BLaER1 (cell line): ENCODE measurements around the gene CRYBG3.
A peak's percentile ranks its signal among the peaks of the same experiment; 100 is the strongest.

Experiments used
- H3K27ac ChIP-seq: shearing (Covaris generic); formaldehyde crosslinking; 2 replicates; pipeline ENCODE4 v1.8.1; 2022
- H3K27me3 ChIP-seq: shearing (Covaris generic); formaldehyde crosslinking; 2 replicates; pipeline ENCODE4 v1.8.1; 2022
- H3K36me3 ChIP-seq: shearing (Covaris generic); formaldehyde crosslinking; 2 replicates; pipeline ENCODE4 v1.8.1; 2022
- H3K4me1 ChIP-seq: shearing (Covaris generic); formaldehyde crosslinking; 2 replicates; pipeline ENCODE4 v1.8.1; 2022
- H3K4me2 ChIP-seq: shearing (Covaris generic); formaldehyde crosslinking; 2 replicates; pipeline ENCODE4 v1.8.1; 2022
- H3K4me3 ChIP-seq: shearing (Covaris generic); formaldehyde crosslinking; 2 replicates; pipeline ENCODE4 v1.8.1; 2022
- H3K9ac ChIP-seq: shearing (Covaris generic); formaldehyde crosslinking; 2 replicates; pipeline ENCODE4 v1.8.1; 2022
- H3K9me3 ChIP-seq: shearing (Covaris generic); formaldehyde crosslinking; 2 replicates; pipeline ENCODE4 v1.8.1; 2022
- H4K20me1 ChIP-seq: shearing (Covaris generic); formaldehyde crosslinking; 2 replicates; pipeline ENCODE4 v1.8.1; 2022
- Cebpa-rat ChIP-seq: shearing (Covaris generic); IDR thresholded peaks from 2 replicates; pipeline ENCODE4 v1.8.1; 2022

Gene CRYBG3

GRCh38 chr3:97969541-97969940 lies 147.7 kb downstream of the CRYBG3 start:
- peak overlapping the region; percentile 95 for H3K4me2 ChIP-seq
- TF ChIP-seq Cebpa-rat = no peak
- peaks cover 38% of the 10 kb centered on the region for H3K4me1 ChIP-seq
- no peak overlapping the region for H3K4me3 ChIP-seq
- H3K9me3 ChIP-seq = no peaks in the 10 kb centered on the region
- peaks cover 31% of the 10 kb centered on the region for H3K36me3 ChIP-seq
- H3K9ac ChIP-seq = no peak overlapping the region
- no peak overlapping the region for H3K27ac ChIP-seq
- peaks cover 40% of the 10 kb centered on the region for H4K20me1 ChIP-seq
- no peaks in the 10 kb centered on the region for H3K27me3 ChIP-seq

- Histone ChIP-seq H3K36me3 (peaks cover 25% of the 10 kb centered on the region), H3K27ac (no peak overlapping the region), H3K27me3 (no peaks in the 10 kb centered on the region), H3K9me3 (no peaks in the 10 kb centered on the region), H3K4me2 (peak overlapping the region; percentile 95), H3K4me3 (no peak overlapping the region), H3K9ac (no peak overlapping the region), H4K20me1 (peaks cover 38% of the 10 kb centered on the region), H3K4me1 (peaks cover 44% of the 10 kb centered on the region)
- TF ChIP-seq Cebpa-rat = no peak
Measured at GRCh38 chr3:97970156-97970555, 148.3 kb downstream of the CRYBG3 start.

- no peak for TF ChIP-seq Cebpa-rat
- Histone ChIP-seq H3K4me3 (peak overlapping the region; percentile 74), H3K4me1 (peaks cover 45% of the 10 kb centered on the region), H3K9ac (peak overlapping the region; percentile 74), H4K20me1 (peaks cover 32% of the 10 kb centered on the region), H3K27ac (peak overlapping the region; percentile 76), H3K27me3 (no peaks in the 10 kb centered on the region), H3K4me2 (peak overlapping the region; percentile 95), H3K9me3 (no peaks in the 10 kb centered on the region), H3K36me3 (peaks cover 15% of the 10 kb centered on the region)
Measured at GRCh38 chr3:97970956-97971620, 149.3 kb downstream of the CRYBG3 start.

- TF ChIP-seq Cebpa-rat = no peak
- peak within 1 kb of the TSS; percentile 95 for H3K4me2 ChIP-seq
- peaks cover 28% of the 10 kb centered on the region for H4K20me1 ChIP-seq
- no peaks in the 10 kb centered on the region for H3K27me3 ChIP-seq
- H3K9ac ChIP-seq = peak within 1 kb of the TSS; percentile 74
- peaks cover 7% of the 10 kb centered on the region for H3K36me3 ChIP-seq
- no peaks in the 10 kb centered on the region for H3K9me3 ChIP-seq
- peak within 1 kb of the TSS; percentile 74 for H3K4me3 ChIP-seq
- H3K4me1 ChIP-seq = peaks cover 45% of the 10 kb centered on the region
- H3K27ac ChIP-seq = peak within 1 kb of the TSS; percentile 76
Measured at GRCh38 chr3:97971679-97972567, 150.1 kb downstream of the CRYBG3 start, which contains the start of gene RIOX2. RIOX2 (minus strand) TSS chr3:97972431; CDS start chr3:97967593, 4,838 bp downstream.

DNA sequence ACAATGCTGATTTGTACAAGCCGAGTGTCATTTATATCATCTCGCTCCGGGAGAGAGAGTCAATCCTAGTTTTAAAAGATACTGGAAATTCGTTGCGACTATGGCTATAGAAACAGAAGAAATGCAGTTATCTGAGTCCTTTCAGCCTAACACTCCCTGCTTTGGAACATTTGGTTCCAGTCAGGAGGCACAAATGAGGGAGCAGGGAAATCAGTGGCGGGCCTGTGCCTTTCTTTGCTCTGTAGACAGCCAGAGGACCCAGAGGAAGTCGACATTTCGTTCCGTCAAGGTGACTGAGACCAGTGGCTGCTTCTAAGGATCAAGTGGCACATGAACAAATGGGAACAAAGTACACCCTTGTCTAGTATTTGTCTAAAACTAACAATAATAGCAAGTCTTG lies 151.2 kb downstream of the CRYBG3 start:
- H3K9ac ChIP-seq = peak overlapping the region; percentile 74
- peaks cover 45% of the 10 kb centered on the region for H3K4me1 ChIP-seq
- peak overlapping the region; percentile 95 for H3K4me2 ChIP-seq
- no peaks in the 10 kb centered on the region for H3K27me3 ChIP-seq
- peaks cover 17% of the 10 kb centered on the region for H4K20me1 ChIP-seq
- H3K9me3 ChIP-seq = no peaks in the 10 kb centered on the region
- H3K27ac ChIP-seq = peak overlapping the region; percentile 76
- peak overlapping the region; percentile 74 for H3K4me3 ChIP-seq
- H3K36me3 ChIP-seq = no peaks in the 10 kb centered on the region
- no peak for TF ChIP-seq Cebpa-rat

- Histone ChIP-seq H3K27me3 (no peaks in the 10 kb centered on the region), H3K4me2 (peak overlapping the region; percentile 31)
Measured at GRCh38 chr3:97974996-97975395, 153.2 kb downstream of the CRYBG3 start.

GRCh38 chr3:97975466-97975865 lies 153.7 kb downstream of the CRYBG3 start:
- Histone ChIP-seq H4K20me1 (no peaks in the 10 kb centered on the region), H3K27ac (no peak overlapping the region), H3K27me3 (no peaks in the 10 kb centered on the region), H3K9me3 (no peaks in the 10 kb centered on the region), H3K4me1 (peaks cover 28% of the 10 kb centered on the region), H3K36me3 (no peaks in the 10 kb centered on the region), H3K9ac (no peak overlapping the region), H3K4me3 (no peak overlapping the region), H3K4me2 (no peak overlapping the region)
- no peak for TF ChIP-seq Cebpa-rat

More at GRCh38 chr3:97974996-97975395, 153.2 kb downstream of the CRYBG3 start:
- H3K36me3 ChIP-seq = no peaks in the 10 kb centered on the region
- H3K9ac ChIP-seq = no peak overlapping the region
- peaks cover 32% of the 10 kb centered on the region for H3K4me1 ChIP-seq
- H3K9me3 ChIP-seq = no peaks in the 10 kb centered on the region
- peaks cover under 1% of the 10 kb centered on the region; the same call in 1 of the 2 replicates for H4K20me1 ChIP-seq
- H3K27ac ChIP-seq = no peak overlapping the region
- TF ChIP-seq Cebpa-rat = no peak
- H3K4me3 ChIP-seq = no peak overlapping the region

- Histone ChIP-seq H3K27ac (no peak overlapping the region), H3K4me3 (no peak overlapping the region), H4K20me1 (no peaks in the 10 kb centered on the region), H3K27me3 (no peaks in the 10 kb centered on the region), H3K4me2 (no peak overlapping the region), H3K36me3 (no peaks in the 10 kb centered on the region), H3K9me3 (no peaks in the 10 kb centered on the region), H3K4me1 (peaks cover 16% of the 10 kb centered on the region), H3K9ac (no peak overlapping the region)
- no peak for TF ChIP-seq Cebpa-rat
Measured at GRCh38 chr3:97979610-97980009, 157.8 kb downstream of the CRYBG3 start.

DNA sequence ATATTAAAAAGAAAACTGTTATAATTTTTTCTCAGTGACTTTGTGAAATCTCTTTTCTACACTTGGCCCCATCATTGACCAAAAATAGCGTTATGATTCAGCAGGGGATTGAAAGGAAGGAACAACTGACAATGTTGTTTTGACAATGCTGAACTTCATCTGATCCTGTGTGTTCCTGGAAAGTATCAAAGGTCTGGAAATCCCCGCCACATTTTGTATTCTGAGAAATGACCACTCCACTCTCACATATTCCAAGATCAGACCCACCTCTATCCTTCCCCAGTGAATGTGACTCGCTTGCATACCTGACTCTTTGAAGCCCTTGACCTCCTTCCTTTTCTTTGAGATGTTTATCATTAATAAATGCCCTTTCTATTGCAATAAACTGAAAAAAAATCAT lies 160.1 kb downstream of the CRYBG3 start:
- H3K4me2 ChIP-seq = peak overlapping the region; percentile 33

More for the DNA sequence above, 160.1 kb downstream of the CRYBG3 start:
- Histone ChIP-seq H3K27me3 (no peaks in the 10 kb centered on the region), H3K9me3 (no peaks in the 10 kb centered on the region), H3K36me3 (no peaks in the 10 kb centered on the region), H3K27ac (no peak overlapping the region), H3K4me3 (no peak overlapping the region), H3K9ac (no peak overlapping the region), H4K20me1 (no peaks in the 10 kb centered on the region), H3K4me1 (peaks cover 10% of the 10 kb centered on the region)
- no peak for TF ChIP-seq Cebpa-rat
